OCI-LY7 (cell line): ENCODE measurements around the gene GPBAR1.

Experiments used
- EZH2phosphoT487 ChIP-seq: fragments of 200-600 bp; sonication (generic); IDR thresholded peaks from 2 replicates; pipeline ENCODE4 v1.6.1; 2018; ENCODE audit warnings: low read depth, borderline replicate concordance, mild to moderate bottlenecking, mixed run types, antibody characterized with exemption, low read length, moderate library complexity, mixed read lengths
- TF ChIP-seq, protein P1 (sequence below): fragments of 200-600 bp; sonication (generic); conservative IDR thresholded peaks from 2 replicates; pipeline ENCODE4 v1.5.1; 2014; ENCODE audit warnings: mild to moderate bottlenecking, antibody characterized with exemption, low read length, moderate library complexity, mixed read lengths

DNA sequence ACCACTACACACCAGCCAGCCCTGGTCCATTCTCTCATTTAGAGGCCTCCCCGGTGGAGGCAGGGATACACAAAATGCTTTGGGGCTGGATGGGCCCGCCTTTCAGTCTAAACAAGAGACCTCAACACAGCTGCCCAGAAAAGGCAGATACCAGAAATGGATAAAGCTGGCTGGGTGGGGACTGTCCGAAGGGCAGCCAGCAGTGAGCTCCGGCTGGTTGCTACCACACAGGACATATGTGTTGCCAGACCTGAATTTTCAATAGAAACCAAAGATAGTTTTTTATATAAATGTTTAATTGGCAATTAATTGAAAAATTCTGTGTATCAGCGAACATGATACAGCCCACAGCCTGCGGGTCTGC is 1.4 kb downstream of the GPBAR1 start:
- TF ChIP-seq, protein P1, sequence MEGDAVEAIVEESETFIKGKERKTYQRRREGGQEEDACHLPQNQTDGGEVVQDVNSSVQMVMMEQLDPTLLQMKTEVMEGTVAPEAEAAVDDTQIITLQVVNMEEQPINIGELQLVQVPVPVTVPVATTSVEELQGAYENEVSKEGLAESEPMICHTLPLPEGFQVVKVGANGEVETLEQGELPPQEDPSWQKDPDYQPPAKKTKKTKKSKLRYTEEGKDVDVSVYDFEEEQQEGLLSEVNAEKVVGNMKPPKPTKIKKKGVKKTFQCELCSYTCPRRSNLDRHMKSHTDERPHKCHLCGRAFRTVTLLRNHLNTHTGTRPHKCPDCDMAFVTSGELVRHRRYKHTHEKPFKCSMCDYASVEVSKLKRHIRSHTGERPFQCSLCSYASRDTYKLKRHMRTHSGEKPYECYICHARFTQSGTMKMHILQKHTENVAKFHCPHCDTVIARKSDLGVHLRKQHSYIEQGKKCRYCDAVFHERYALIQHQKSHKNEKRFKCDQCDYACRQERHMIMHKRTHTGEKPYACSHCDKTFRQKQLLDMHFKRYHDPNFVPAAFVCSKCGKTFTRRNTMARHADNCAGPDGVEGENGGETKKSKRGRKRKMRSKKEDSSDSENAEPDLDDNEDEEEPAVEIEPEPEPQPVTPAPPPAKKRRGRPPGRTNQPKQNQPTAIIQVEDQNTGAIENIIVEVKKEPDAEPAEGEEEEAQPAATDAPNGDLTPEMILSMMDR = no peak
- no peak for TF ChIP-seq EZH2phosphoT487
